Neural progenitor cell (in vitro differentiated cells): Measurements from ENCODE around the gene IPO13.

Source experiments
- CTCF ChIP-seq: fragments of 200-600 bp; sonication (generic); IDR thresholded peaks from 2 replicates; pipeline ENCODE4 v1.5.1; 2017; ENCODE audit warnings: antibody characterized with exemption, mild to moderate bottlenecking
- EZH2 ChIP-seq: fragments of 200-600 bp; sonication (generic); IDR thresholded peaks from 2 replicates; pipeline ENCODE4 v1.6.1; 2017; ENCODE audit warnings: antibody characterized with exemption, mild to moderate bottlenecking, moderate library complexity

DNA sequence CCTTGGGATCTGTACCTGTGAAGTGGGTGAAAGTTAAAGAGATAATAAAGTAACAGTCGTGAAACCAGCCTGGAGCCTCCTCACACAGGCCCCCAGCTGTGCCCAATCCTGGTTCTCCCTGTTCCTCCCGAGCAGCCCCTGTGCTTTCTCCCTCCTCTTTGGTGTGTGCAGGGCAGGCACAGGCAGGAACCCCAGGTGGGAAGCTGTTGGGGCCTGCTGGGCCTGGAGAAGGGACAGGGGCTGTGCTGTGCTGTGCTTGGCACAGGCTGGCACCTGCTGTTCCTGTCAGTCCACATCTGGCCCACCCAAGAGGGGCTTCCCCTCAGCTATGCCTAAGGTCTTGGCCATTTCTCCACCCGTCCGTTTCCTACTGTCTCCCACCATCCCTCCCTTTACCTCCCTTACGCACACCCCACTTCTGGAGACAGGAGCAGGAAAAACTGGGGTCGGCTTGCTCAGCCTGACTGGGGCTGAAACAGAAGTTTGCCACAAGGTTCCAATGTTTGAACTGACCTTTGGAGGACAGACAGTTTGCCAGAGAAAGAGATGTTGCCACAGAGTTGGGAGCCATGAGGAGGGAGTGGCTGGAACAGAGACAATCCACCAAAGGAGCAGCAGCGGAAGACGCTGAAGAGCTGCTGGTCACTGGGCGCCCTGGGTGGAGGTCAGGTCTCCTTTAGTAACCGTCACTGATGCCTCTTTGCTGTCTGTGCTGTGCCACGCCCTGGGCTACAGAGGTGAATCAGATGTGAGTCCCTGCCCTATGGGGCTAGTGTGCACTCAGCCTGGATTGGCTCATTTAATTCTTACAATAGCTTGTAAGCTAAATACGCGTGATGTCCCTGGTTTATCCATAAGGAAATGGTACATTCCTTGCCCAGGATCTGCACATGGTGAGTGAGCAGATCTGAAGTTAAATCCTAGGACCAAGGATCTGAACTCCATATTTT lies 31.9 kb upstream of the IPO13 start:
- TF ChIP-seq CTCF, result no peak
- no peak for TF ChIP-seq EZH2
